Lower leg skin (tissue), 3 donors: ENCODE measurements around the gene MAP3K5.

ENCODE experiments used
- POLR2A ChIP-seq, 2 donors: fragments of 450-650 bp; IDR thresholded peaks; one replicate each; pipeline ENCODE4 v1.6.1; 2016 to 2017; ENCODE audit warnings: antibody characterized with exemption in 2 of 2, mild to moderate bottlenecking in 1 of 2, moderate library complexity in 1 of 2
- TF ChIP-seq, protein P1 (sequence below), 3 donors: fragments of 450-650 bp; IDR thresholded peaks; one replicate each; pipeline ENCODE4 v1.5.1; 2016; ENCODE audit warnings: antibody characterized with exemption in 3 of 3, mild to moderate bottlenecking in 3 of 3, moderate library complexity in 2 of 3

DNA sequence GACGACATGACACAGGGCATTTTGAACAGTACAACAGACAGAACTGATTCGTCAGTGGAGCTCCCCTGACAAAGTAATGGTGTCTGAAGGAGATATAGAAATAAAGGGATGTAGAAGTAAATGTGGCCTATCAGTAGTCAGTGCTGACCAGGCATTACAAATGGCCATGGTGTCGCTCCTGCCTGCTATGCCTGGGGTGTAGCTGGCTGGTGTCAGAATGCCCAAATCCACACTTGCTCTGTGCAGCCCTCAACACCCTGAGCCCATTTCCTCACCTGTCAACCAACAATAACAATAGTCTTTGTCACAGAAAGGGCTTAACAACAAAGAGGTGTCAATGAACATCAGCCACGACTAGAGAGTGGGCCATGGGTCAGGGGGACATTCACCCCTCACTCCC is 53.2 kb downstream of the MAP3K5 start:
- TF ChIP-seq, protein P1, sequence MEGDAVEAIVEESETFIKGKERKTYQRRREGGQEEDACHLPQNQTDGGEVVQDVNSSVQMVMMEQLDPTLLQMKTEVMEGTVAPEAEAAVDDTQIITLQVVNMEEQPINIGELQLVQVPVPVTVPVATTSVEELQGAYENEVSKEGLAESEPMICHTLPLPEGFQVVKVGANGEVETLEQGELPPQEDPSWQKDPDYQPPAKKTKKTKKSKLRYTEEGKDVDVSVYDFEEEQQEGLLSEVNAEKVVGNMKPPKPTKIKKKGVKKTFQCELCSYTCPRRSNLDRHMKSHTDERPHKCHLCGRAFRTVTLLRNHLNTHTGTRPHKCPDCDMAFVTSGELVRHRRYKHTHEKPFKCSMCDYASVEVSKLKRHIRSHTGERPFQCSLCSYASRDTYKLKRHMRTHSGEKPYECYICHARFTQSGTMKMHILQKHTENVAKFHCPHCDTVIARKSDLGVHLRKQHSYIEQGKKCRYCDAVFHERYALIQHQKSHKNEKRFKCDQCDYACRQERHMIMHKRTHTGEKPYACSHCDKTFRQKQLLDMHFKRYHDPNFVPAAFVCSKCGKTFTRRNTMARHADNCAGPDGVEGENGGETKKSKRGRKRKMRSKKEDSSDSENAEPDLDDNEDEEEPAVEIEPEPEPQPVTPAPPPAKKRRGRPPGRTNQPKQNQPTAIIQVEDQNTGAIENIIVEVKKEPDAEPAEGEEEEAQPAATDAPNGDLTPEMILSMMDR (IDR thresholded peaks at IDR 0.05) = no peak
- TF ChIP-seq POLR2A (IDR thresholded peaks at IDR 0.05) = no peak
